ENCODE measurements around the gene WDR70. TPM values are rescaled to one million over a fixed set of nuclear protein-coding genes. Genes with fewer than 3 reads are reported as not detected.

WDR70 gene
- total and polyA plus RNA-seq, 4 donors: 11.0 to 57.8 (median 26.2) TPM

- Histone ChIP-seq H3K27me3 (ENCODE audit: control insufficient read depth in 3 of 3, insufficient read depth in 3 of 3, low read length in 2 of 3) (no peaks in the 10 kb centered on the region), H3K4me1 (ENCODE audit: control insufficient read depth in 5 of 5, insufficient read depth in 5 of 5, low read length in 5 of 5) (peaks cover 0 to 7% (median 0%) of the 10 kb centered on the region in 5 donors), H3K9ac (ENCODE audit: insufficient read depth in 1 of 2, low read length in 2 of 2) (no peak overlapping the region), H3K9me3 (ENCODE audit: control insufficient read depth in 4 of 4, insufficient read depth in 3 of 4, low read length in 3 of 4) (peaks cover 0 to 6% (median 0%) of the 10 kb centered on the region in 4 donors), H3K4me3 (no peak overlapping the region), H3K36me3 (ENCODE audit: control insufficient read depth in 4 of 4, insufficient read depth in 4 of 4, low read length in 4 of 4) (no peaks in the 10 kb centered on the region), H3K27ac (ENCODE audit: low read depth in 1 of 2, low read length in 1 of 2) (no peak overlapping the region)
- 93 to 98% methylated on average over 2 of the region's 2 CpGs for WGBS, 2 donors
- ATAC-seq (ENCODE audit: insufficient read depth, low FRiP score): no peak
- DNase-seq: no peak
- TF ChIP-seq, protein P1, sequence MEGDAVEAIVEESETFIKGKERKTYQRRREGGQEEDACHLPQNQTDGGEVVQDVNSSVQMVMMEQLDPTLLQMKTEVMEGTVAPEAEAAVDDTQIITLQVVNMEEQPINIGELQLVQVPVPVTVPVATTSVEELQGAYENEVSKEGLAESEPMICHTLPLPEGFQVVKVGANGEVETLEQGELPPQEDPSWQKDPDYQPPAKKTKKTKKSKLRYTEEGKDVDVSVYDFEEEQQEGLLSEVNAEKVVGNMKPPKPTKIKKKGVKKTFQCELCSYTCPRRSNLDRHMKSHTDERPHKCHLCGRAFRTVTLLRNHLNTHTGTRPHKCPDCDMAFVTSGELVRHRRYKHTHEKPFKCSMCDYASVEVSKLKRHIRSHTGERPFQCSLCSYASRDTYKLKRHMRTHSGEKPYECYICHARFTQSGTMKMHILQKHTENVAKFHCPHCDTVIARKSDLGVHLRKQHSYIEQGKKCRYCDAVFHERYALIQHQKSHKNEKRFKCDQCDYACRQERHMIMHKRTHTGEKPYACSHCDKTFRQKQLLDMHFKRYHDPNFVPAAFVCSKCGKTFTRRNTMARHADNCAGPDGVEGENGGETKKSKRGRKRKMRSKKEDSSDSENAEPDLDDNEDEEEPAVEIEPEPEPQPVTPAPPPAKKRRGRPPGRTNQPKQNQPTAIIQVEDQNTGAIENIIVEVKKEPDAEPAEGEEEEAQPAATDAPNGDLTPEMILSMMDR (IDR thresholded peaks at IDR 0.05; ENCODE audit: control extremely low read depth, extremely low read depth): no peak
Measured at GRCh38 chr5:37554405-37554739, 175.3 kb downstream of the WDR70 start.

DNA sequence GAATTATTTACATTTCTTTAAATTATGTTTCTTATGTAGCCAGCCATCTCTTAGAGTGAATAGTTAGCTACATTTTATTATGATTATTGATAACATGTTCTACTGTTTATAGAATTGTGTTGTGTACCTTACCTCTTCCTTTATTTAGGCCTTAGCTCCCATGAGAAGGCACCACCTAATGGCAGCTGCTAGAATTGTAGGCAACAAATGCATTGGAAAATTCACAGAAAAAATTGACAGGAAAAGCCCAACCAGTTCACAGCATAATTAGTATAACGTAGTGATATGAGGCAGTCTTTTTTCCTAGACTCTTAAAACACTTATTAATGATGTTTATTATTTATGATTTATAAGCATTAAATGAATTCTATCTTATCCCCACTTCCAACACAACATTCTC is 175.8 kb downstream of the WDR70 start:
- 37 to 54% methylated on average over 1 of the region's 1 CpG for WGBS, 2 donors
- peaks cover 0 to 7% (median 0%) of the 10 kb centered on the region in 5 donors for H3K4me1 ChIP-seq (ENCODE audit: control insufficient read depth in 5 of 5, insufficient read depth in 5 of 5, low read length in 5 of 5)
- H3K4me3 ChIP-seq: no peak overlapping the region
- peaks cover 0 to 6% (median 0%) of the 10 kb centered on the region in 4 donors for H3K9me3 ChIP-seq (ENCODE audit: control insufficient read depth in 4 of 4, insufficient read depth in 3 of 4, low read length in 3 of 4)
- no peak overlapping the region for H3K9ac ChIP-seq (ENCODE audit: insufficient read depth in 1 of 2, low read length in 2 of 2)
- ATAC-seq (ENCODE audit: insufficient read depth, low FRiP score): no peak
- H3K36me3 ChIP-seq (ENCODE audit: control insufficient read depth in 4 of 4, insufficient read depth in 4 of 4, low read length in 4 of 4): no peaks in the 10 kb centered on the region
- no peaks in the 10 kb centered on the region for H3K27me3 ChIP-seq (ENCODE audit: control insufficient read depth in 3 of 3, insufficient read depth in 3 of 3, low read length in 2 of 3)
- TF ChIP-seq, protein P1 (IDR thresholded peaks at IDR 0.05; ENCODE audit: control extremely low read depth, extremely low read depth): no peak
- no peak for DNase-seq
- H3K27ac ChIP-seq (ENCODE audit: low read depth in 1 of 2, low read length in 1 of 2): no peak overlapping the region

GRCh38 chr5:37557734-37558293 is 178.7 kb downstream of the WDR70 start:
- WGBS, 2 donors: 45 to 70% methylated on average over 2 of the region's 2 CpGs
- no peak for ATAC-seq (ENCODE audit: insufficient read depth, low FRiP score)
- H3K27ac ChIP-seq (ENCODE audit: low read depth in 1 of 2, low read length in 1 of 2): no peak overlapping the region
- H3K4me3 ChIP-seq: no peak overlapping the region
- no peaks in the 10 kb centered on the region for H3K36me3 ChIP-seq (ENCODE audit: control insufficient read depth in 4 of 4, insufficient read depth in 4 of 4, low read length in 4 of 4)
- peaks cover 0 to 6% (median 0%) of the 10 kb centered on the region in 4 donors for H3K9me3 ChIP-seq (ENCODE audit: control insufficient read depth in 4 of 4, insufficient read depth in 3 of 4, low read length in 3 of 4)
- TF ChIP-seq, protein P1 (IDR thresholded peaks at IDR 0.05; ENCODE audit: control extremely low read depth, extremely low read depth): no peak
- no peaks in the 10 kb centered on the region for H3K27me3 ChIP-seq (ENCODE audit: control insufficient read depth in 3 of 3, insufficient read depth in 3 of 3, low read length in 2 of 3)
- peaks cover 0 to 5% (median 0%) of the 10 kb centered on the region in 5 donors for H3K4me1 ChIP-seq (ENCODE audit: control insufficient read depth in 5 of 5, insufficient read depth in 5 of 5, low read length in 5 of 5)
- H3K9ac ChIP-seq (ENCODE audit: insufficient read depth in 1 of 2, low read length in 2 of 2): no peak overlapping the region
- no peak for DNase-seq

Measured in lung (tissue), 12 donors.